ENCODE results near the gene FGD6. TPM values are rescaled to one million over a fixed set of nuclear protein-coding genes. Genes with fewer than 3 reads are reported as not detected.
"Not testable (repeated sequence)": the region's sequence is repeated elsewhere in the genome, so short reads cannot be mapped to it uniquely, and the experiment has no call there.

The FGD6 gene
- total RNA-seq, 1 donor from 2014 or later = 11.9 TPM

GRCh38 chr12:95202691-95203486, 14.4 kb downstream of the FGD6 start:
- H3K27me3 Mint-ChIP-seq (ENCODE audit: unreplicated experiment) = no peaks in the 10 kb centered on the region
- H3K36me3 Mint-ChIP-seq (ENCODE audit: unreplicated experiment) = peaks cover 4% of the 10 kb centered on the region
- H3K27ac Mint-ChIP-seq (ENCODE audit: unreplicated experiment) = peak overlapping the region; percentile 76
- no peak overlapping the region for H3K4me3 Mint-ChIP-seq (ENCODE audit: unreplicated experiment)
- TF ChIP-seq, protein P1, sequence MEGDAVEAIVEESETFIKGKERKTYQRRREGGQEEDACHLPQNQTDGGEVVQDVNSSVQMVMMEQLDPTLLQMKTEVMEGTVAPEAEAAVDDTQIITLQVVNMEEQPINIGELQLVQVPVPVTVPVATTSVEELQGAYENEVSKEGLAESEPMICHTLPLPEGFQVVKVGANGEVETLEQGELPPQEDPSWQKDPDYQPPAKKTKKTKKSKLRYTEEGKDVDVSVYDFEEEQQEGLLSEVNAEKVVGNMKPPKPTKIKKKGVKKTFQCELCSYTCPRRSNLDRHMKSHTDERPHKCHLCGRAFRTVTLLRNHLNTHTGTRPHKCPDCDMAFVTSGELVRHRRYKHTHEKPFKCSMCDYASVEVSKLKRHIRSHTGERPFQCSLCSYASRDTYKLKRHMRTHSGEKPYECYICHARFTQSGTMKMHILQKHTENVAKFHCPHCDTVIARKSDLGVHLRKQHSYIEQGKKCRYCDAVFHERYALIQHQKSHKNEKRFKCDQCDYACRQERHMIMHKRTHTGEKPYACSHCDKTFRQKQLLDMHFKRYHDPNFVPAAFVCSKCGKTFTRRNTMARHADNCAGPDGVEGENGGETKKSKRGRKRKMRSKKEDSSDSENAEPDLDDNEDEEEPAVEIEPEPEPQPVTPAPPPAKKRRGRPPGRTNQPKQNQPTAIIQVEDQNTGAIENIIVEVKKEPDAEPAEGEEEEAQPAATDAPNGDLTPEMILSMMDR (IDR thresholded peaks at IDR 0.05) = no peak
- H3K4me1 Mint-ChIP-seq (ENCODE audit: unreplicated experiment) = peaks cover 63% of the 10 kb centered on the region
- no peaks in the 10 kb centered on the region for H3K9me3 Mint-ChIP-seq (ENCODE audit: unreplicated experiment)
- no peak for DNase-seq (ENCODE audit: extremely low spot score, unreplicated experiment)

DNA sequence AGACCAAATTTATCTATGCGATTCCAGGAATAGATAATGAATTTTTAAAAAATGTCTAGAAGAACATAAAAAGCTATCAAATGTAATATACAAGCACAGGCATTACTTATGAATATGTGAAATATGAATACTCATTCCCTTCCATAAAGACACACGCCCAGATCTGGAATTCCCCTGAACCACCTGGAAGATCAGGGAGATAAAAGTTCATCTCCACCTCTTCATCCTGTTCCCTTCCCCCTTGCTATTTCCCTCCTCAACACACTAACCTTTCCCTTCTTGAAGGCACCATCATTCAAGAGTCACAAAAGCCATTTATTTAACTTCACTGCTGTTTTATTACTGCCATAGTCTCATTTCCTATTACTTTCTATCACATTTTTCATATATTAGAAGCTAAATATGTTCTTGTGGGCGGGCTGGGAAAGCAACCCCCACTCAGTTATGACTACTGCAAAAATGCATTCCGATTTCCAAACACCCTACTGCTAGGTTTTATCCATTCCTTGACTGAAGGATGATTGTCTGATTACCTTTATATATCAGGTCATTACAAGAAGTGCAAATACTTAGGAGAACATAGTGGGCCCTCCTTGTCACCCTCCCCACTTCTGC, 16.1 kb downstream of the FGD6 start:
- H3K27ac Mint-ChIP-seq (ENCODE audit: unreplicated experiment) = peak overlapping the region; percentile 73
- no peak for DNase-seq (ENCODE audit: extremely low spot score, unreplicated experiment)
- no peak overlapping the region for H3K4me3 Mint-ChIP-seq (ENCODE audit: unreplicated experiment)

DNA sequence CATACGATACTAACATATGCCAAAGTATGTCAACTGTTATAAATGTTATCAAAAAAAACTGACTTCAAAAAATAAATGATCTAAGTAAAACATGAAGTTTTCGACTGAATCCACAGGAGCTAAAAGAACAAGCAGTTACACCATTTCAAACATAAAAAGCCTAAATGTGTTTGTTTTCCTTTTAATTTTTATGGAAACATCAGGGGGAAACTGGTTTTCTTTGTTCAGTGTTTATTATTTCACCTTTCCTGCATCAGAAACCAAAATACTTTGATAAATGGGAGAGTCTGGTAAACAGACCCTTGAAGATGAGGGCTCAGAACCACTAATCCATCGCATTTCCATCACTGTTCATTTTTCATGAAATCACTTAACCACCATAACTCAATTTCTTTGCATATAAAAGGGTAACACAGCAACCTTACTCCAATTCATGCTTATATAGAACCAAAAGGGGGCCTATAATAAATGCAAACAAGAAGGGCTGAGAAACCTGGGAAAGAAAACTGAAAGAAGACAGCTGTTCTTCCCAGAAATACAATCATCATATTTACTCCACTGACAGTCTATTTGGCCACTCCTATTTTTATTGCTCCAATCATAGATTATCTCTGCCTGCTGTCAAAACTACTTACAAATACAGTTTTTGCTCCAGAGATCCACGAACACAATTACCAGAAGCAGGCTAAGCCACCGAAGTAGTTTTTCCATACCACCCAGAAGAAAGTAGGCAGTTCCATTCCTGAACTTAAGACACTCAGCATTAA, 17.0 kb downstream of the FGD6 start:
- Mint-ChIP-seq H3K27ac (ENCODE audit: unreplicated experiment) (peak overlapping the region; percentile 73), H3K27me3 (ENCODE audit: unreplicated experiment) (no peaks in the 10 kb centered on the region), H3K4me1 (ENCODE audit: unreplicated experiment) (peaks cover 52% of the 10 kb centered on the region), H3K36me3 (ENCODE audit: unreplicated experiment) (no peaks in the 10 kb centered on the region), H3K4me3 (ENCODE audit: unreplicated experiment) (no peak overlapping the region), H3K9me3 (ENCODE audit: unreplicated experiment) (no peaks in the 10 kb centered on the region)
- TF ChIP-seq, protein P1 (IDR thresholded peaks at IDR 0.05) = no peak
- no peak for DNase-seq (ENCODE audit: extremely low spot score, unreplicated experiment)

More for the DNA sequence above, 16.1 kb downstream of the FGD6 start:
- Mint-ChIP-seq H3K9me3 (ENCODE audit: unreplicated experiment) (no peaks in the 10 kb centered on the region), H3K4me1 (ENCODE audit: unreplicated experiment) (peaks cover 61% of the 10 kb centered on the region), H3K27me3 (ENCODE audit: unreplicated experiment) (no peaks in the 10 kb centered on the region), H3K36me3 (ENCODE audit: unreplicated experiment) (peaks cover 2% of the 10 kb centered on the region)
- TF ChIP-seq, protein P1 (IDR thresholded peaks at IDR 0.05) = no peak

- Mint-ChIP-seq H3K9me3 (ENCODE audit: unreplicated experiment) (no peaks in the 10 kb centered on the region), H3K27me3 (ENCODE audit: unreplicated experiment) (no peaks in the 10 kb centered on the region), H3K4me1 (ENCODE audit: unreplicated experiment) (peaks cover 39% of the 10 kb centered on the region), H3K27ac (ENCODE audit: unreplicated experiment) (no peak overlapping the region), H3K4me3 (ENCODE audit: unreplicated experiment) (no peak overlapping the region), H3K36me3 (ENCODE audit: unreplicated experiment) (no peaks in the 10 kb centered on the region)
- no peak for DNase-seq (ENCODE audit: extremely low spot score, unreplicated experiment)
- TF ChIP-seq, protein P1 (IDR thresholded peaks at IDR 0.05) = no peak
Measured at GRCh38 chr12:95198914-95199313, 18.4 kb downstream of the FGD6 start.

DNA sequence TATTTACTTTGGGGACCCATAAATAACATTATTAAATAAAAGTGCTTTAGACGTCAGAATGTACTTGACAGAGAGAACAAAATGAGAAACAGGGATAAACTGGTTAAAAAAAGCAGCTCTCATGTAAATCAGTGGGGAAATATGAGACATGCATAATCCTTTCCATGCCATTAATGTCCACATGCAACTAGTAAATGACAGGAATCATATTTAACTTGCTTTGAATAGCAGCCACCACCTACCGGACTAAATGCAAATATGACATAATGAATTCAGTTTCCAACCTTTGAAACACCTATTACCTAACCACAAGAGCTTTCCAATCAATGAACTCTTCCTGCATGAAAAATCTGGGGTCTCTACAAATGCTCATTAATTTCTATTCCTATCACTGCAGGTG, 19.6 kb downstream of the FGD6 start:
- Mint-ChIP-seq H3K36me3 (ENCODE audit: unreplicated experiment) (no peaks in the 10 kb centered on the region), H3K27ac (ENCODE audit: unreplicated experiment) (no peak overlapping the region), H3K4me3 (ENCODE audit: unreplicated experiment) (no peak overlapping the region), H3K4me1 (ENCODE audit: unreplicated experiment) (peaks cover 26% of the 10 kb centered on the region), H3K9me3 (ENCODE audit: unreplicated experiment) (no peaks in the 10 kb centered on the region), H3K27me3 (ENCODE audit: unreplicated experiment) (no peaks in the 10 kb centered on the region)
- DNase-seq (ENCODE audit: extremely low spot score, unreplicated experiment) = no peak
- TF ChIP-seq, protein P1 (IDR thresholded peaks at IDR 0.05) = no peak

- H3K4me3 Mint-ChIP-seq (ENCODE audit: unreplicated experiment); H3K27me3 Mint-ChIP-seq (ENCODE audit: unreplicated experiment); H3K9me3 Mint-ChIP-seq (ENCODE audit: unreplicated experiment); H3K27ac Mint-ChIP-seq (ENCODE audit: unreplicated experiment); DNase-seq (ENCODE audit: extremely low spot score, unreplicated experiment); H3K36me3 Mint-ChIP-seq (ENCODE audit: unreplicated experiment): not testable (repeated sequence)
- peaks cover 22% of the 10 kb centered on the region for H3K4me1 Mint-ChIP-seq (ENCODE audit: unreplicated experiment)
Measured at GRCh38 chr12:95196875-95197569, 20.2 kb downstream of the FGD6 start.
